Activated CD8-positive, alpha-beta memory T cell treated with anti-CD3 and anti-CD28 coated beads for 24 hours (primary cell): ENCODE results near the gene KCNQ2.

Source experiments
- DNase-seq: peaks from one replicate; pipeline ENCODE4 v3.0.0-alpha.2; 2020

Gene KCNQ2

GRCh38 chr20:63365601-63366389 is 106.7 kb downstream of the KCNQ2 start:
- DNase-seq: no peak

DNA sequence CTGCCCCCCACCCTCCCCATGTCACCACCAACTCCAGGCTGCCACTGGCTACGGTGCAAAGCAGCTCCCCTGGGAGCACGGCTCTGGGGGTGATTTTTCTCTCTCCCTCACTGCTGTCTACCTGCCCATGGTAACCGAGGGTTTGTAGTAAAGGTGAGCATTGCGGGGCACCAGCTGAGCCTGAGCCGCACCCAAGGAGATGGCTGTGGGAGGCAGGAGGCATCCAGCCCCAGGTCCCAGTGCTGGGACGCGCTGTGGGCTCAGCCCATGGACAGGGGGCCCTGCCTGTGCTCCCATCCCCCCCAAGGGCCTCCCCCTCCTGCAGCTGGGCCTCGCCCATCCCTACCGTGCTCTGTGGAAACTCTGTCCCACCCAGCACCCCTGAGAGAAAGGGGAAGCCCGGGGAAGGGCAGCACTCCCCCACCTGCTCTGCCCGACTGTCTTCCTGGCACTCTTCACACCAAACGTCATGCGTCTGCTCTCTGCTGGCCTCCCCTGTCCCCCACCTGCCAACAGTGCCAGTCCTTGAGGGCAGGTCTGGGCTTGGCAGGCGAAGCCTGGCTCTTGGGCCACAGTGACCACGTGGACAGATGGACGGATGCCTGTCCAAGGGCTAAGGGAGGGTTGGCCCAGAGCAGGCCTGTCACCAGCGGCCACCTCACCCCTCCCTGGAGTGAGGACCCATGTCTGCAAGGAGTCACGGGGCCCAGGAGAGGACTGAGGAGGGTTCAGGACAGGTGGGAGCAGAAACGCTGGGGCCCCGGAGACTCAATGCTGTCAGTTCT is 107.5 kb downstream of the KCNQ2 start:
- no peak for DNase-seq

DNA sequence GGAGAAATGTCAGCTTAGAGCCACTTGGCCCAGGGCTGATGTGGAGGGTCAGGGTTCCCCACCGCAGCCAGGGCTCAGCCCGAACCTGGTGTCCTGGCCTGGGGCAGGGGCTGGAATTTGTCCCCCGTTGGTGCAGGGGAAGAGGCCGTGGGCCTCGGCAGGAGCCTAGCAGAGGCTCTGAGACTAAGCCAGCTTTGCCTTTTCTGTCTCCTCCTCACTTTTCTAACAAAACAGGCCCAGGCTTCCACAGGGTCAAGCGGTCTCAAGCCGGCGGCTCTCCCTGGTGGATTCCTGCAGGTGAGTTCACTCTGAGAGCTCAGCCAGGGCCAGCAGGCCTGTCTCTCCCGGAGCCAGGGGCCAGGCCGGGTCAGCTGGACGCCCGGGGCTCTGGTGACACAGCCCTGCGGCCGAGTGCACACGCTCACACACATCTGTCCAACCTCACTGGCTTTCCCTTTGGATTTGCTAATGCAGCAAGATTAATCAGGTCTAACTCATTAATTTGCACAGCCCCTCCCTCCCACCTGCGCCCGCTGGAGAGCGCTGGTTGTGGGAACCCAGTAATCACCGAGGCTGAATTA is 108.4 kb downstream of the KCNQ2 start:
- DNase-seq: no peak

DNA sequence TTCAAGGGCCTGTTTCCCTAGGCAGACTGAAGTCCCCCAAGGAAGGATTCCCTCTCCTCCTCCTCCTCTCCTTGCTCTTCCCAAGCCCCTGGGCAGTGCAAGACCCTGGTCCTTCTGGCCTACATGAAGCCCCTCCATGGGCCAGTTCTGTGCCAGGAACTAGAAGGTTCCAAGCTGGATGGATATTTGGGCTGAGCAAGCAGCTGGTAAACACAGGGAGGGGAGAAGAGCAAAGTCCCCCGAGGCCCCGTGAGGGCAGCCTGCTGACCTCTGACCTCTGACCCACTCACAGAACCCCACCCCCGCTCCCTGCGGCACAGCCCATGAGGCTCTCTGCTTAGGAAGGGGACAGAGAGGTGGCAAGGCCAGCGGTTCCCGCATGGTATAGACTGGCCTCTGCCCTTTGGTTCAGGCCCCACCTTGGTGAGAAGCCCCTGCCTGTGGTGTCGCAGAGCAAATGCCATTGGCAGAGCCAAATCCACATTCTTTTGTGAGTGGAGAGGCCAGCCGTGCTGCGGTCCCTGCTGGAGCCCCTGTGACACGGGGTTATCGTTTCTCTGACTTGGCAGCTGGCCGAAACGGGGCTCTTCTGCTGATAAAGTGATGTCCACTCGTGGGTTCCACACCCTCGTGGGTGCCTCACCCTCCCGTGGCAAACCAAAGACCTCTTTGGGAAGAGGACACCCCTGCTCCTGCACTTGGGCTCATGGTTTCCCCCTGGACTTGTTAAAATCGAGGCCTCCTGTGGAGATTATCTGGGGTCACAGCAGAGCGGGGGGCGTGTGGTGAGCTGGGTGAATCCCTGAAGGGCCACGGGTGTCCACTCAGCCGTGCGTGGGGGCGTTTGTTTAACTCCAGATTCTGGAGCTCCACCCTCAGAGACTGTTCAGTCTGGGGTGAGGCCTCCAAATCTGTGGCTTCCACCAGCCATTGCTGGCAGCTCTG is 109.2 kb downstream of the KCNQ2 start:
- no peak for DNase-seq

GRCh38 chr20:63362436-63363009 is 109.9 kb downstream of the KCNQ2 start:
- no peak for DNase-seq

GRCh38 chr20:63361519-63362435 is 110.7 kb downstream of the KCNQ2 start:
- DNase-seq: no peak

DNA sequence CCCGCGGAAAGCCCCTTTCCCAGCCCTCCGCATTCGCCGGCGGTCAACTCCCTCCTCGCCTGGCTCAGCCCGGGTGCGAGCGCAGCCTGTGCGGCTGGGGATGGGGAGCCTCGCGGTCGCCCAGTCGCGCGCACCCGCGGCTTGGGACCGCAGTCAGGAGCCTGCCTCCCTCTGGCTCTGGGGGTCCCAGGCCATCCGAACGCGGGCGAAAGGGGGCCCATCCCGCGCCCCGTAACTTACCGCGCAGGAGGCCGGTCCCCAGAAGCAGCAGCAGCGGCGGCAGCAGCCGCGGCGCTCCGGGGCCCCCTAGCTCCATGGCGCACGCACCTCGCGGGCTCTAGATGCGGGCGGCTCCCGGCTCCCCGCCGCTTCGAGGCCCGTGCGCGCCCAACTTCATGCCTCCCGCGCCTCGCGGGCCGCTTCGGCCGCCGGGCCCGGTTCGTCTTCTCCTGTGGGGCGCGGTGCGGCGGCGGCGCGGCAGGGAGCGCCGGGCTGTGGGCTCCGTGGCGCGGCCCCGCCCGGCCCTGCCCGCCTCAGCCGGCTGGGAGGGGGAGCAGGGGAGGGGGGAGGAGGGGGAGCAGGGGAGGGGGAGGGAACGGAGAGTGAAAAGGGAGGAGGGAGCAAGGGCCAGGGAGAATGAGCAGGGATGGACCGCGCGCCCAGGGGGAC is 111.5 kb downstream of the KCNQ2 start, which contains the start of gene CHRNA4:
CHRNA4 (minus strand) TSS at position 500 of the 669 bp plus-strand sequence; CDS start at position 316, 184 bp downstream.
- no peak for DNase-seq

GRCh38 chr20:63359937-63360849 is 112.3 kb downstream of the KCNQ2 start:
- no peak for DNase-seq

DNA sequence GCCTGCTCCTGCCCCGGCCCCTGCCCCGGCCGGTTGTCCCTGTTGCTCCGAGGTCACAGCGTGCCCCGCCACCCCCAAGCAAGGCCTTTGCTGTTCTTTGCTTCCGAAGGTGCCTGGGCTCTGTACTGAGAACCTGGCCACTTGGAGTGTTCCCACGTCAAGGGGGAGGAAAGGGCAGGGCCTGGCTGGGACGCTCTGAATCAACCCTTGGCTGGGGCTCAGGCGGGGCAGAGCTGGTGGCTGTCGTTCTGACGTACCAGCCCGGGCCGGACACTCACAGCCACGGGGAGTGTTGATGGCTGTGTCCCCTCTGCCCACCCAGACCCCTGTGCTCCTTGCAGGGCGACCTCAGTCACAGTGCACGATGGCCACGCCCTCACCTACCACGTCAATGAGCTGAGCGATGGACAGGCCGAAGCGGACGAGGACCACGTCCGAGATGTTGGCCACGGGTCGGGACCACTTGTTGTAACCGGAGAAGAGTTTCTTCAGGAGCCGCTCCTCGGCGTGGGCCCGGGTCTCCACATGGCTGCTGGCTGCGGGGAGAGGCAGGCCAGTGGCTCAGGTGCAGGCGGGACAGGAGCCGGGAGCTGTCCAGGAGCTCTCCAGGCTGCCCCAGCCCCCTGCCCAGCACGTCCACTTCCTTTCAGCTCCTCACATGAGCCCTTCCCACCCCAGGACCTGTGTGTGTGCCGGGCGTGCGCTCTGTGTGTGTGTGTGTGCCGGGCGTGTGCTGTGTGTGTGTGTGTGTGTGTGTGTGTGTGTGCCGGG is 113.1 kb downstream of the KCNQ2 start:
- DNase-seq: no peak

- no peak for DNase-seq
These were observed 114.2 kb downstream of the KCNQ2 start for GRCh38 chr20:63357921-63358905.

DNA sequence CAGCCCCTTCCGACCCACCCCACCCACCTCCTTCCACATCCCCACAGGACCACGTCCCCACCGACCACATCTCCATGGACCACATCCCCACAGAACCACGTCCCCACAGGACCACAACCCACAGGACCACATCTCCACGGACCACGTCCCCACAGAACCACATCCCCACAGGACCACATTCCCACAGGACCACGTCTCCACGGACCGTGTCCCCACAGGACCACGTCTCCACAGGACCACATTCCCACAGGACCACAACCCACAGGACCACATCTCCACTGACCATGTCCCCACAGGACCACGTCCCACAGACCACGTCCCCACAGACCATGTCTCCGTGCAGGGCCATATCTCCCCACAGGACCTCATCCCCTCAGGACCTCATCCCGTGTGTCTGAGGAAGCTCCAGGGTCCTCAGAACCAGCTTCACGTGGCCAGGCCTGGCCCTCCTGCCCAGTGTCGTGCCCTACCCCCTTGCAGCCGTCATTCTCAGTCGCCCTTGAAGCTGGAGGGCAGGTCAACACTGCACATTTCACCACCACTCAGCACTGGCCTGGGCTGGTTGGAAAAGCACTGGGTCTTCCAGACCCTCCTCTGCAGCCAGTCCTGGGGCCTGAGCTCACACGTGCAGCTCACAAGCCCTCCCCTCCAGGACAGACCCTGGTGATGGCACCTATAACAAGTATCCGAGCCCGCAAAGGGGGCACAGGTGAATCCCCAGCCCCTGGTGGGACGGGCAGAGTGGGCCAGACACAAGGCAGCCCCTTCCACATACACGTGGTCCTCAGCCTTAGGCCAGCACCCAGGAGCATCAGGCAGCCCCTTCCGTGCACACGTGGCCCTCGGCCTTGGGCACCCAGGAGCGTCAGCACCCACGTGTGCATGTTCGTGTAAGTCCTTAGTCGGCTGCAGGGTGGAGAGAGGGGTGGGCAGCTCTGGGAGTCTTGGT is 115.2 kb downstream of the KCNQ2 start:
- no peak for DNase-seq

DNA sequence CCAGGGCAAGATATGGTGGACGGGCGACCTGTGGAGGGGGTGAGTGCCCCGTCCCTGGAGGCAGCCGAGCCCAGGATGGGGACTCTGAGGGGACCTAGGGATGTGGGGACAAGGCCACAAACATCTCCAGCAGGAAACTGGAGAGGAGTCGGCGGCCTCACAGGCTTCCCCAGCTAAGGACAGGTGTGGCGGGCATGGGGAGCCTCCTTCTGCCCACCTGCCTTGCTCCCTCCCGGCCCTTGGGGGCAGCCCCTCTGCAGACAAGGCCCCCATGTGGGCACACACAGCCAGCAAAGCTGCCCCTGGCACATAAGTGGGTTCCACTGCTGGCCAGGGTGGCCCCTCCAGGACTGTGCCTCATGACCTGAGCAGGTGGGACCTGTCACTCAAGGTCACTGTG is 115.9 kb downstream of the KCNQ2 start:
- DNase-seq: no peak

DNA sequence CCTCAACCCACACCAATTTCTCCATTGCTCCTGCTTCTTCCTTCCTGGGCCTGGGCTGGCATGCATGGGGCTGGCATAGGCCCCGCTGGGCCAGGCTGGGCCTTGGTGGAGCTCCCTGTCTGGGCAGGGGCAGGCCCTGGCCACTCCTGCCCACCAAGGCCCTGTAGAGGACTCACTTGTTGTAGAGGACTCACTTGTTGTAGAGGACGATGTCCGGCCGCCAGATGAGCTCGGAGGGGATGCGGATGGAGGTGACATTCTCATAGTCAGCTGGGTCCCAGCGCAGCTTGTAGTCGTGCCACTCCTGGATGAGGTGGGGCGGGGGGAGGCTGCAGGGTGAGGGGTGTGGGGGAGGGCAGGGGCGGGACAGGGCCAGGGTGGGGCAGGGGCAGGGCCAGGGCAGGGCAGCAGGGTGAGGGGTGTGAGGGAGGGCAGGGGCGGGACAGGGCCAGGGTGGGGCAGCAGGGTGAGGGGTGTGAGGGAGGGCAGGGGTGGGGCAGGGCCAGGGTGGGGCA is 116.6 kb downstream of the KCNQ2 start:
- no peak for DNase-seq

- no peak for DNase-seq
These were observed 117.7 kb downstream of the KCNQ2 start for GRCh38 chr20:63354636-63355350.

- DNase-seq: no peak
These were observed 119.6 kb downstream of the KCNQ2 start for GRCh38 chr20:63352811-63353221.
